ENCODE measurements around the gene SLC45A2. TPM values are rescaled to one million over a fixed set of nuclear protein-coding genes. Genes with fewer than 3 reads are reported as not detected.

Gene SLC45A2
- total RNA-seq, 1 experiment from 2014 or later: not detected

DNA sequence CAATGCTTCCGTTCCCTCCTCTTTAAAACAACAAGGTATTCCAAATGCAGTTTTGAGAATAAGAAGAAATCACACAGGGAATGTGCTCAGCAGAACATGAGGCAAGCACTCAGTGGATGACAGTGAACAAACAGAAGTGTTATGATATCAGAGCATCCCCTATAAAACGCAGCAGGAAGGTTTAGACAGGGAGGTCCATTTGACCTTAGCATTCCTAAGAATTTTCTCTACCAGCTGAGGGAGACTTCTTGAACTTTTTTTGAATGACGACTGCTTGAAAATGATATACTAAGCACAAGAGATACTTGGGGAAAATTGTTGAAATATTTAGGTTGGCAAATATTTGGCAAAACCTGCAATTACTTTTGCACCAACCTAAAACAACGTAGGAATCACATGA is 19.4 kb upstream of the SLC45A2 start:
- no peak overlapping the region for H3T11ph ChIP-seq (ENCODE audit: low read length)
- H3K4me1 Mint-ChIP-seq: peaks cover 21 to 35% of the 10 kb centered on the region in 2 experiments
- no peaks in the 10 kb centered on the region; a peak in 1 of 5 replicates for H3K9me3 Mint-ChIP-seq

More for the DNA sequence above, 19.4 kb upstream of the SLC45A2 start:
- Histone ChIP-seq H2AK5ac (ENCODE audit: insufficient read length, low read length) (no peak overlapping the region), H3K23me2 (ENCODE audit: insufficient read length, low read depth, low read length, poor library complexity, severe bottlenecking) (peaks cover 3% of the 10 kb centered on the region), H4K91ac (ENCODE audit: insufficient read length, low read depth, low read length) (no peak overlapping the region), H4K8ac (replicated peaks; ENCODE audit: insufficient read length, low read depth, low read length) (no peak overlapping the region), H2AFZ (ENCODE audit: low read length) (no peak overlapping the region), H3K56ac (ENCODE audit: insufficient read length, low read depth, low read length) (no peak overlapping the region), H3K27ac (ENCODE audit: insufficient read length, low read depth, low read length) (no peak overlapping the region), H3K27me3 (ENCODE audit: insufficient read depth, low read length) (no peaks in the 10 kb centered on the region), H4K20me1 (ENCODE audit: control insufficient read depth, insufficient read depth, insufficient read length) (no peaks in the 10 kb centered on the region), H3K18ac (ENCODE audit: insufficient read length, low read depth, low read length) (no peak overlapping the region), H3K9ac (ENCODE audit: extremely low read depth, insufficient read length, low read length) (no peak overlapping the region), H2BK12ac (ENCODE audit: insufficient read length, low read depth, low read length) (no peak overlapping the region), H2BK120ac (ENCODE audit: low read depth, low read length, poor library complexity, severe bottlenecking) (no peak overlapping the region), H3K4me2 (ENCODE audit: insufficient read depth, insufficient read length, low read length) (no peak overlapping the region), H2BK15ac (ENCODE audit: low read depth, low read length) (no peak overlapping the region), H2BK5ac (ENCODE audit: insufficient read length, low read length) (no peak overlapping the region), H3K9me3 (ENCODE audit: control insufficient read depth, low read depth, low read length) (no peaks in the 10 kb centered on the region), H3K79me1 (ENCODE audit: insufficient read depth, low read depth, low read length, poor library complexity, severe bottlenecking) (no peaks in the 10 kb centered on the region), H3K14ac (ENCODE audit: insufficient read depth, low read length) (no peak overlapping the region), H2BK20ac (ENCODE audit: low read depth, low read length, poor library complexity, severe bottlenecking) (no peak overlapping the region), H3K23ac (ENCODE audit: insufficient read length, low read depth, low read length) (no peak overlapping the region), H3K4me1 (ENCODE audit: insufficient read depth, low read length) (no peaks in the 10 kb centered on the region), H3K4ac (ENCODE audit: low read depth, low read length) (no peak overlapping the region), H3K79me2 (ENCODE audit: insufficient read depth, low read length) (no peaks in the 10 kb centered on the region), H4K5ac (ENCODE audit: insufficient read length, low read depth, low read length) (no peak overlapping the region)
- H3K4me3 Mint-ChIP-seq: no peak overlapping the region
- TF ChIP-seq, protein P1, sequence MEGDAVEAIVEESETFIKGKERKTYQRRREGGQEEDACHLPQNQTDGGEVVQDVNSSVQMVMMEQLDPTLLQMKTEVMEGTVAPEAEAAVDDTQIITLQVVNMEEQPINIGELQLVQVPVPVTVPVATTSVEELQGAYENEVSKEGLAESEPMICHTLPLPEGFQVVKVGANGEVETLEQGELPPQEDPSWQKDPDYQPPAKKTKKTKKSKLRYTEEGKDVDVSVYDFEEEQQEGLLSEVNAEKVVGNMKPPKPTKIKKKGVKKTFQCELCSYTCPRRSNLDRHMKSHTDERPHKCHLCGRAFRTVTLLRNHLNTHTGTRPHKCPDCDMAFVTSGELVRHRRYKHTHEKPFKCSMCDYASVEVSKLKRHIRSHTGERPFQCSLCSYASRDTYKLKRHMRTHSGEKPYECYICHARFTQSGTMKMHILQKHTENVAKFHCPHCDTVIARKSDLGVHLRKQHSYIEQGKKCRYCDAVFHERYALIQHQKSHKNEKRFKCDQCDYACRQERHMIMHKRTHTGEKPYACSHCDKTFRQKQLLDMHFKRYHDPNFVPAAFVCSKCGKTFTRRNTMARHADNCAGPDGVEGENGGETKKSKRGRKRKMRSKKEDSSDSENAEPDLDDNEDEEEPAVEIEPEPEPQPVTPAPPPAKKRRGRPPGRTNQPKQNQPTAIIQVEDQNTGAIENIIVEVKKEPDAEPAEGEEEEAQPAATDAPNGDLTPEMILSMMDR (conservative IDR thresholded peaks at IDR 0.05): no peak
- H3K27me3 Mint-ChIP-seq (ENCODE audit: low read depth): no peaks in the 10 kb centered on the region
- no peak for DNase-seq
- WGBS (ENCODE audit: extremely low coverage, insufficient read length, low lambda C conversion rate): no CpG with 5 or more reads among the region's 4 CpGs
- H3K27ac Mint-ChIP-seq: no peak overlapping the region
- peaks cover 0 to 27% (median 9%) of the 10 kb centered on the region in 3 experiments; a peak in 6 of 7 replicates for H3K36me3 Mint-ChIP-seq (ENCODE audit: insufficient read depth in 1 of 3, low read depth in 3 of 3)
